ENCODE results near the gene OR4D2. TPM values are rescaled to one million over a fixed set of nuclear protein-coding genes. Genes with fewer than 3 reads are reported as not detected.

Gene OR4D2
- total and polyA plus RNA-seq, 2 of the 8 experiments (the other 6 are each of a cell fraction or from before 2014, with no cell fraction given): not detected

DNA sequence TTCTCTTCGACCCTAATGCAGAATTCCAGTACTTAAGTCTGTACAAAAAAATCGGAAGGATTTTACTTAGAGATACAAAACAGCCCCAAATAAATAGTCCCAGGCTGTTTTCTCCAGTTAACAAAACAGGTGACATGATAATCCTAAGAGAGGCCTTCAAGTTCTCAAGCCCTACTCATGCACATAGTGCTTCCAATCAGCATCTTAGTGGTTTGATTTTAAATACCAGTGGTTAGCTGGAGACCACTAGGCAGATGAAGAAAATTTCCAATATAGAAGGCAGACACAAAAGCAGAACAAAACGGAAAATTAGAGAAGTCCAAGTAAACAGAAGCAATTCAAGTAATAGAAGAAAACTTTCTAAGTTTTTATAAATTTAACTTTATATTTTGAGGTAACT is 5.2 kb upstream of the OR4D2 start:
- CTCF ChIA-PET (ENCODE audit: partially characterized antibody): no interaction called here
- DNase-seq (ENCODE audit: low read depth in 1 of 2, low spot score in 2 of 2): no peak
- FAIRE-seq: no peak

More for the DNA sequence above, 5.2 kb upstream of the OR4D2 start:
- H3K79me1 ChIP-seq (ENCODE audit: low read depth, low read length): no peaks in the 10 kb centered on the region
- no peaks in the 10 kb centered on the region for H3K9me3 ChIP-seq (ENCODE audit: insufficient read depth in 2 of 2, low read depth in 1 of 2, low read length in 1 of 2)
- no peak overlapping the region for H4K5ac ChIP-seq (ENCODE audit: insufficient read length, low read depth, low read length)
- H3K14ac ChIP-seq (ENCODE audit: insufficient read length): no peak overlapping the region
- no peak overlapping the region for H3K4me3 ChIP-seq (ENCODE audit: extremely low read depth in 1 of 4, insufficient read depth in 2 of 4, low read depth in 3 of 4, low read length in 4 of 4)
- no peak overlapping the region for H3K27ac ChIP-seq (ENCODE audit: low read depth, low read length)
- no peak overlapping the region for H2BK5ac ChIP-seq (ENCODE audit: low read depth, low read length)
- TF ChIP-seq ZNF274 (IDR thresholded peaks at IDR 0.05; ENCODE audit: borderline replicate concordance, extremely low read depth, low read length): no peak
- no peak for TF ChIP-seq CTBP2 (IDR thresholded peaks at IDR 0.05; ENCODE audit: borderline replicate concordance, insufficient read depth, insufficient read length, low read length)
- TF ChIP-seq SP1 (IDR thresholded peaks at IDR 0.05; ENCODE audit: low read depth, low read length): no peak
- TF ChIP-seq POU5F1 (IDR thresholded peaks at IDR 0.05; ENCODE audit: low read depth, low read length): no peak
- no peak for TF ChIP-seq GABPA (IDR thresholded peaks at IDR 0.05; ENCODE audit: borderline replicate concordance, insufficient read depth, low read length)
- no peak for TF ChIP-seq POLR2A (IDR thresholded peaks at IDR 0.05; ENCODE audit: control extremely low read depth in 1 of 2, low read depth in 2 of 2, low read length in 2 of 2)
- no peak for TF ChIP-seq KDM4A (IDR thresholded peaks at IDR 0.05; ENCODE audit: low read depth, low read length, severe bottlenecking)
- TF ChIP-seq CBX8 (IDR thresholded peaks at IDR 0.05; ENCODE audit: borderline replicate concordance, low read depth, low read length): no peak
- TF ChIP-seq, protein P1, sequence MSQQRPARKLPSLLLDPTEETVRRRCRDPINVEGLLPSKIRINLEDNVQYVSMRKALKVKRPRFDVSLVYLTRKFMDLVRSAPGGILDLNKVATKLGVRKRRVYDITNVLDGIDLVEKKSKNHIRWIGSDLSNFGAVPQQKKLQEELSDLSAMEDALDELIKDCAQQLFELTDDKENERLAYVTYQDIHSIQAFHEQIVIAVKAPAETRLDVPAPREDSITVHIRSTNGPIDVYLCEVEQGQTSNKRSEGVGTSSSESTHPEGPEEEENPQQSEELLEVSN (IDR thresholded peaks at IDR 0.05): no peak
- POLR2A ChIA-PET (ENCODE audit: partially characterized antibody): no interaction called here
- no peaks in the 10 kb centered on the region for H3K36me3 ChIP-seq (ENCODE audit: control insufficient read depth in 2 of 4, insufficient read depth in 4 of 4, low read length in 3 of 4)
- H4K91ac ChIP-seq (replicated peaks; ENCODE audit: insufficient read length, low read length): no peak overlapping the region
- H3K79me2 ChIP-seq (ENCODE audit: control insufficient read depth in 1 of 2, insufficient read depth in 2 of 2, low read length in 2 of 2): no peaks in the 10 kb centered on the region
- peaks cover 0 to 7% (median 3%) of the 10 kb centered on the region in 4 experiments; a peak in 5 of 7 replicates for H3K27me3 ChIP-seq (replicated peaks in 1 of 4; ENCODE audit: control insufficient read depth in 3 of 4, extremely low read depth in 1 of 4, insufficient read depth in 3 of 4, low read length in 3 of 4)
- peaks cover 9% of the 10 kb centered on the region for H3K23me2 ChIP-seq (ENCODE audit: low read depth, low read length)
- H2BK120ac ChIP-seq (replicated peaks; ENCODE audit: low read depth, low read length): no peak overlapping the region
- no peak overlapping the region for H3K9ac ChIP-seq (replicated peaks in 1 of 4; ENCODE audit: extremely low read depth in 1 of 4, low read depth in 3 of 4, low read length in 3 of 4)
- H2AK5ac ChIP-seq (ENCODE audit: low read depth, low read length): no peak overlapping the region
- H3K18ac ChIP-seq (ENCODE audit: extremely low read depth, low read length): no peak overlapping the region
- no peak overlapping the region for H2AFZ ChIP-seq (ENCODE audit: low read length)
- H4K20me1 ChIP-seq (replicated peaks in 1 of 2; ENCODE audit: control insufficient read depth in 1 of 2, insufficient read depth in 2 of 2, low read length in 2 of 2): no peaks in the 10 kb centered on the region
- peaks cover 0 to 9% (median 2%) of the 10 kb centered on the region in 4 experiments; a peak in 2 of 7 replicates for H3K4me1 ChIP-seq (replicated peaks in 1 of 4; ENCODE audit: control insufficient read depth in 3 of 4, insufficient read depth in 4 of 4, low read length in 3 of 4)
- H3K4me2 ChIP-seq (ENCODE audit: insufficient read depth in 1 of 2, low read depth in 2 of 2, low read length in 2 of 2): no peak overlapping the region
- no peak overlapping the region for H3K4ac ChIP-seq (replicated peaks; ENCODE audit: insufficient read length, low read depth, low read length)
- H4K8ac ChIP-seq (ENCODE audit: extremely low read depth, insufficient read depth, low read length): no peak overlapping the region
- no peak overlapping the region for H2BK12ac ChIP-seq (ENCODE audit: low read depth, low read length)
- WGBS, 2 experiments (ENCODE audit: extremely low coverage in 1 of 2, insufficient coverage in 1 of 2, insufficient read length in 1 of 2, insufficient replicate concordance in 2 of 2, low coverage in 1 of 2, low lambda C conversion rate in 2 of 2, missing lambda C conversion rate in 1 of 2): 85% methylated on average over 3 of the region's 3 CpGs; no CpG with 5 or more reads in 1 of the 2 experiments
- H2BK15ac ChIP-seq (ENCODE audit: low read length): no peak overlapping the region
- no peak overlapping the region for H3K23ac ChIP-seq (ENCODE audit: insufficient read length)
- no peak overlapping the region for H3K56ac ChIP-seq (replicated peaks; ENCODE audit: insufficient read length, low read depth, low read length)
- H2BK20ac ChIP-seq (ENCODE audit: low read length): no peak overlapping the region
